ENCODE measurements around the gene SLC35G4.
"Not testable (repeated sequence)": the region's sequence is repeated elsewhere in the genome, so short reads cannot be mapped to it uniquely, and the experiment has no call there.

The SLC35G4 gene

GRCh38 chr18:11609488-11609887 is at the start of gene SLC35G4:
Gene SLC35G4, plus strand, starts transcription at chr18:11609596. Its CDS starts 0 bp downstream, at chr18:11609596.
- not testable (repeated sequence) for DNase-seq

- DNase-seq = no peak
Observed at GRCh38 chr18:11561293-11561692, 48.1 kb upstream of the SLC35G4 start.

- DNase-seq = no peak
Observed at GRCh38 chr18:11565716-11566115, 43.7 kb upstream of the SLC35G4 start.

GRCh38 chr18:11566236-11566965 is 43.0 kb upstream of the SLC35G4 start:
- no peak for DNase-seq

GRCh38 chr18:11567396-11567795 is 42.0 kb upstream of the SLC35G4 start:
- DNase-seq = no peak

GRCh38 chr18:11570073-11570588 is 39.3 kb upstream of the SLC35G4 start:
- DNase-seq = no peak

GRCh38 chr18:11570769-11571412 is 38.5 kb upstream of the SLC35G4 start:
- no peak for DNase-seq

GRCh38 chr18:11572201-11572600 is 37.2 kb upstream of the SLC35G4 start:
- no peak for DNase-seq

- DNase-seq = no peak
Observed at GRCh38 chr18:11574545-11574944, 34.9 kb upstream of the SLC35G4 start.

GRCh38 chr18:11577271-11578112 is 31.9 kb upstream of the SLC35G4 start:
- no peak for DNase-seq

GRCh38 chr18:11578799-11579198 is 30.6 kb upstream of the SLC35G4 start:
- no peak for DNase-seq

- no peak for DNase-seq
Observed at GRCh38 chr18:11579916-11580315, 29.5 kb upstream of the SLC35G4 start.

- DNase-seq = no peak
Observed at GRCh38 chr18:11581286-11581685, 28.1 kb upstream of the SLC35G4 start.

- no peak for DNase-seq
Observed at GRCh38 chr18:11585596-11585995, 23.8 kb upstream of the SLC35G4 start.

GRCh38 chr18:11586896-11587295 is 22.5 kb upstream of the SLC35G4 start:
- DNase-seq = no peak

- no peak for DNase-seq
Observed at GRCh38 chr18:11587432-11587831, 22.0 kb upstream of the SLC35G4 start.

- no peak for DNase-seq
Observed at GRCh38 chr18:11587846-11588245, 21.6 kb upstream of the SLC35G4 start.

GRCh38 chr18:11591957-11592356 is 17.4 kb upstream of the SLC35G4 start:
- no peak for DNase-seq

- DNase-seq = no peak
Observed at GRCh38 chr18:11600321-11600720, 9.1 kb upstream of the SLC35G4 start.

GRCh38 chr18:11607906-11608305 is 1.5 kb upstream of the SLC35G4 start:
- no peak for DNase-seq

GRCh38 chr18:11608618-11609017 is 778 bp upstream of the SLC35G4 start:
- not testable (repeated sequence) for DNase-seq

GRCh38 chr18:11613073-11613472 is 3.7 kb downstream of the SLC35G4 start:
- not testable (repeated sequence) for DNase-seq

- DNase-seq = not testable (repeated sequence)
Observed at GRCh38 chr18:11613611-11614010, 4.2 kb downstream of the SLC35G4 start.
